Measurements from ENCODE around the gene FGF14.

GRCh38 chr13:102185375-102185984 lies 216.4 kb downstream of the FGF14 start:
- no peak for TF ChIP-seq CTCF (conservative IDR thresholded peaks at IDR 0.05; ENCODE audit: low read length)
- TF ChIP-seq EZH2phosphoT487 (IDR thresholded peaks at IDR 0.05; ENCODE audit: borderline replicate concordance, low read depth, low read length) = no peak
